NCI-H446 (cell line): Measurements from ENCODE around the gene SLC7A11.

Source experiments
- DNase-seq, 2 experiments: peaks; one replicate each; lab custom pipeline; 2025; lab: John Stamatoyannopoulos, UW

Gene SLC7A11

GRCh38 chr4:138162259-138162658, 79.9 kb downstream of the SLC7A11 start:
- no peak for DNase-seq

- no peak for DNase-seq
These were observed 80.8 kb downstream of the SLC7A11 start for GRCh38 chr4:138161351-138161750.

- no peak for DNase-seq
These were observed 83.3 kb downstream of the SLC7A11 start for GRCh38 chr4:138158746-138159297.

GRCh38 chr4:138140879-138141278, 101.3 kb downstream of the SLC7A11 start:
- DNase-seq: no peak

GRCh38 chr4:138138774-138139173, 103.4 kb downstream of the SLC7A11 start:
- DNase-seq: no peak

- DNase-seq: no peak
These were observed 106.5 kb downstream of the SLC7A11 start for GRCh38 chr4:138135610-138136009.

- DNase-seq: no peak
These were observed 123.9 kb downstream of the SLC7A11 start for GRCh38 chr4:138118270-138118669.

- no peak for DNase-seq
These were observed 127.1 kb downstream of the SLC7A11 start for GRCh38 chr4:138115053-138115452.

GRCh38 chr4:138114434-138114833, 127.7 kb downstream of the SLC7A11 start:
- DNase-seq: no peak
